ENCODE measurements around the gene DES. TPM values are rescaled to one million over a fixed set of nuclear protein-coding genes. Genes with fewer than 3 reads are reported as not detected.

The DES gene
- total and polyA plus RNA-seq, 9 of the 15 experiments (the other 6 are each of a cell fraction or from before 2014, with no cell fraction given) = 2.5 to 58.9 (median 21.9) TPM

GRCh38 chr2:219475278-219475677, 57.1 kb downstream of the DES start (continued):
- TF ChIP-seq MAFG (tag; conservative IDR thresholded peaks at IDR 0.05) (no peak), CBFA2T3 (IDR thresholded peaks at IDR 0.05) (peak; percentile 79), CCAR2 (IDR thresholded peaks at IDR 0.05; ENCODE audit: low read depth, low read length) (no peak), SP1 (CRISPR knock-in tag; IDR thresholded peaks at IDR 0.05) (no peak), E2F1 (CRISPR knock-in tag; IDR thresholded peaks at IDR 0.05) (no peak), CREM (IDR thresholded peaks at IDR 0.05; ENCODE audit: low read depth) (0 out of 2 replicates have a peak, but pooled peaks have one; percentile 21), TCF7 (IDR thresholded peaks at IDR 0.05; ENCODE audit: borderline replicate concordance) (no peak), RFX7 (CRISPR knock-in tag; IDR thresholded peaks at IDR 0.05) (no peak), SMARCA4 (IDR thresholded peaks at IDR 0.05) (peak; percentile 37; the same call in 1 of the 2 replicates), ESRRA (IDR thresholded peaks at IDR 0.05; ENCODE audit: borderline replicate concordance, low read depth) (peak; percentile 42; the same call in 1 of the 2 replicates), ZNF518B (CRISPR knock-in tag; IDR thresholded peaks at IDR 0.05) (no peak), ARID1B (IDR thresholded peaks at IDR 0.05) (peak; percentile 58)

Data from K562 (cell line).